Measurements from ENCODE around the gene MAPK11. TPM values are rescaled to one million over a fixed set of nuclear protein-coding genes. Genes with fewer than 3 reads are reported as not detected.

The MAPK11 gene
- total RNA-seq, 1 experiment from 2014 or later, result 18.0 TPM

DNA sequence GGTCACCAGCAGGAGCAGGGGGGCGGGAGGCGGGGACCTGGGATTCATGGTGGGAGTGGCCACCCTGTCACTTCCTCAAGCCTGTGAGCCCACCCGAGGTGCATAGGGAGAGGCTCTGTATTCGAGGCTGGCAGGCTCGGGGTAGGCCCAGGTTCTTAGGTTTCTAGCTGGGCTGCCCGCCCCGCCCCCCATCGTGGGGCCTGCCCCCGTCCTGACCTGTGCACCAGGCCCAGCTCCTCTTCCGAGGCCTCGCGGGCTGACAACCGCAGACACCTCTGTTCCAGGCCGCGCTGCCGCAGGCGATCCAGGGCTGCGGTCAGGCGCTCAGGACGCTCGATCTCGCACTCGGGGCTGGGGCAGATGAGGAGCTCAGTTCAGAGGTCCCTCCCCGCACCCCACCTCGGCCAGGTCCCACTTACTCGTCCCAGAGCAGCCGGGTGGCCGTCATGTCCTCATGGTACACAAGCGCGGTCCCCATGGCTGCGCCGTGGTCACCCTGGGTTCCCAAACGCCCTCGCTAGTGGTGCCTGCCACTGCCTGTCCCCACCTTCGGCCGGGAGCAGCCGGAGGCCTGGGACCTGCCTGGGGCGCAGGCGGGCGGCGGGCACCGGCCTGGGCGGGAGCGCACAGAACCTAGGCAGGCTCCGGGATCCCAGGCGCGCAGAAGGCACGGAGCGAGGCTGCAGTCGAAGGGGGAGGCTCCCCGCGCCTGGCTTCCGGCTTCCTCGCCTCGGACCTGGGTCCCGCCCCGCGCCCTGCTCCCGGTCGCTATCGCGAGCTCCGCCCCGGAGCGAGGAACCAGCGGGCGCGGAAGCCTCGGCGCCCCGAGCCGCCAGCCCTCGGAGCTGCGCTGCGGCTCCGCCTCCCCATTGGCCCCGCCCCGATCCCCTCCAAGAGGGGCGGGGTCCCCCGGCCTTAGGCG lies 19.4 kb downstream of the MAPK11 start, which contains the start of gene HDAC10:
HDAC10 (minus strand) TSS at position 711 of the 922 bp plus-strand sequence; CDS start at position 478, 233 bp downstream.
- peak; percentile 75 for DNase-seq (ENCODE audit: low read depth)

GRCh38 chr22:50250249-50250554 lies 20.0 kb downstream of the MAPK11 start:
- DNase-seq (ENCODE audit: low read depth), result no peak

DNA sequence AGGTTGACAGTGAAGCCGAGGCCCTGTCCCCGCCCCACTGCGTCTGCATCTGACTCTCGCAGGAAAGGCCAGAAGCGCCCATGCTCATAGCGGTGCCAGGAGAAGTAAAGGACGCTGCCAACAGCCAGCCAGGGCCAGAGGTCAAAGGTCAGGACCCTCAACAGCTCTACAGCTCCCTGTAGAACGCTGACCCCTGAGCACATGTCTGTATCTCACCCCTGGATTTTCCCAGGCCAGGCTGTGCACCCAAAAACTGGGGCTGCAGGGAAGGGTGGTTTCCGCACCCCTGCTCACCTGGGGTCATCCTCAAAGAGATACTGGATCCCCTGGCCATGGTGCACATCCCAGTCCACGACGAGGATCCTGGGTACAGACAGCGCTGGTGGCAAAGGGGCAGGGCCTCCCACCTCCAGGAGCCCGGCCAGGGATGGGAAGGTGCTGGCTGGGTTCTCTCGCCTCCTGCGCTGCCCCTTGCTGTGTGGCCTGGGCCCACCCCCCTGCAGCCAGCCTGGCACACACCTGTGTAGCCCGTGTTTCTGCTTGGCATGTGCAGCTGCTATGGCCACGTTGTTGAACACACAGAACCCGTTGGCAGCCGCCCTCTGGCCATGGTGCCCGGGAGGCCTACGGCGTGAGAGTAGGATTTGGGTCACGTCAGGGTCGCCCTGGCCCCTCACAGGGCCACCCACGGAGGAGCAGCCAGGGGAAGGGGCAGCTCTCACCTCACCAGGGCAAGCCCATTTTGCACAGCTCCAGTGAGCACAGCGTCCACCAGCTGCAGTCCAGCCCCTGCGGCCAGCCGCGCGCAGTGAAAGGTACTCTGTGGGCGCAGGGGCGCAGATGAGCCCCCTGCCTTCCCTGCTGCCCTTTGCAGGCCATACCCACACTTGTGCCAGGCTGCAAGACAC lies 20.6 kb downstream of the MAPK11 start:
- DNase-seq (ENCODE audit: low read depth), result no peak

- no peak for DNase-seq (ENCODE audit: low read depth)
Observed at GRCh38 chr22:50248196-50249081, 21.7 kb downstream of the MAPK11 start.

DNA sequence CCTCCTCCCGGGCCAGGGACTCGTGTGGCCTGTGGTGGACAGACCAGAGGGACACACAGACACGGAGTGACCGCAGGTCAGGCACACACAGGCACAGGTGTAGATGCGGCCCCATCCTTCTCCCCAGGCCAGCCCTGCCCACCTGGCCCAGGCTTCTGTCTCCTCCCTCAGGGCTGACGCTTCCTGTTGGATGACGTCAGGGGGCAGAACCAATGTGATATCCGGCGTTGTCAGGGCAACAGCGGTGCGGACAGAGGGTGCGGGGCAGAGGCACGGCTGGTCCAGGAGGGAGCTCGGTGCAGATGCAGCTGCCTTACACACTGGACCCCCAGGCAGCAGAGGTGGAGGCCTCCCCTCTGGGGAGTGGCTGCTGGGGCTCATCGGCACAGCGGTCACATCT lies 22.4 kb downstream of the MAPK11 start:
- no peak for DNase-seq (ENCODE audit: low read depth)

- no peak for DNase-seq (ENCODE audit: low read depth)
Observed at GRCh38 chr22:50246242-50247175, 23.7 kb downstream of the MAPK11 start.

GRCh38 chr22:50245214-50246072 lies 24.7 kb downstream of the MAPK11 start:
- DNase-seq (ENCODE audit: low read depth), result no peak

- peak; percentile 86 for DNase-seq (ENCODE audit: low read depth)
Observed at GRCh38 chr22:50244420-50245213, 25.6 kb downstream of the MAPK11 start, which contains the start of gene TUBGCP6. Gene TUBGCP6, minus strand, starts transcription at chr22:50245023. Its CDS starts 564 bp downstream, at chr22:50244459.

GRCh38 chr22:50243685-50244419 lies 26.3 kb downstream of the MAPK11 start:
- no peak for DNase-seq (ENCODE audit: low read depth)

- DNase-seq (ENCODE audit: low read depth), result no peak
Observed at GRCh38 chr22:50242406-50242949, 27.7 kb downstream of the MAPK11 start.

DNA sequence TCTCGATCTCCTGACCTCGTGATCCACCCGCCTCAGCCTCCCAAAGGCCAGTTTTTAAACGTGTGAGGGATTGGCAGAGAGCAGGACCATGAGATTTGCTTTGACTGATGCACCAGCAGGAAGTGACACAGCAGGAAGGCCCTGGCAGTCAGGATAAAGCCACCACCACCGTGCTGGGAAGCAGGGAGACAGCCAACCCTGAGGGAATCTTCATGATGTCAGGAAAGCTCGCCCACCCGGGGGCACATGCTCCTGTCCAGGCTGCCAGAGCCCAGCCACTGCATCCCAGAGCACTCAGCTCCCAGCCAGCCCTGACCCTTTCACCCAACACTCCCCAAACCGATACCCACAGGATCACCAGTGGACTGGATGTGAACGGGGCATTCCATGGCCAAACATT lies 31.4 kb downstream of the MAPK11 start:
- DNase-seq (ENCODE audit: low read depth), result peak; percentile 42

DNA sequence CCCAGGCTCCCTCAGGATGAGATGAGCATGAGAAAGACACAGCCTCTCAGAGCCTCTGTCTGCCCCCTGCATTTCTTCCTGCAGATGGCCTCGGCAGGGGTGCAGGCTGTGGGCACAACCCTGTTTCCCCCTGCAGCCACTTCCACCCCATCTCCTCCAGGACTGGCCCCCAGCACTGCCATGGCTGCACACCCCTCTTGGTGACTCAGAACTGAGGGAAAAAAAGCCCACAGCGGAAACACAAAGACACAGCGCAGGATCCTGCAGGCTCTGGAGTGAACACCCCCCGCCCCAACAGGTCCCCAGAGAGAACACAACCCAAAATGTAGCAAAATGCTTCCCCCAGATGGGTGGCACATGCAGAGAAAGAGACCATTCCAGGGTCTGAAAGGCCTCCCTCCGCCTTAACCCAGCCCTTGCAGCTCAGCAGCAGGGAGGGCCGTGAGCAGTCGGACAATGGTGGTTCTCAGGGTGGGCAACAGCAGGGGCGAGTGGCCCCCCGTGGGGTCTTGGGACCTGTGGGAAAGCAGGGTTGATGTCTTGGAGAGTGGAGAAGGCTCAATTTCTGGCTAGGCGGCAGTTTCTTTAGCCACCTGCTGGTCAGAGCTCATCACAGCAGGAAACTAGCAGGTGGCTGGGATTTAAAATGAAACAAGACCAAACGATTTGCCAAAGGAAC lies 33.3 kb downstream of the MAPK11 start:
- no peak for DNase-seq (ENCODE audit: low read depth)

DNA sequence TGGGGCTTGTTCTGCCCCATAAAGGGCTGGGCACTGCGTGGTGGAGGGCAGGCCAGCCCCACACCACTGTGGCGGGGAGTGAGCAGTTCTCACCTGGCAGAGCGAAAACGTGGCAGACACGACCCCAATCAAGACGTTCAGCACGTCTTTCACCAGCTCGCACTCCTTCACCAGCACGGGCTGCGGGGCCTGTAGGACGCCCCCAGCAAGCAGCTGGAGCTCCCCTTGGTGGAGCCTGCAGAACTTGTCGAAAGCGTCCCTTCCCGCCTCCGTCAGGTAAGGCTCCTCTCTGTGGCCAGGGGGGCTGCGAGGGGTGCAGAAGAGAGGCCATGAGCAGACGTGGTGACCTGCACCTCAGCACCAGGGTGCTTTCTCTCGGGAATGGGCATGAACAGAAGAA lies 37.0 kb downstream of the MAPK11 start:
- DNase-seq (ENCODE audit: low read depth), result no peak

DNA sequence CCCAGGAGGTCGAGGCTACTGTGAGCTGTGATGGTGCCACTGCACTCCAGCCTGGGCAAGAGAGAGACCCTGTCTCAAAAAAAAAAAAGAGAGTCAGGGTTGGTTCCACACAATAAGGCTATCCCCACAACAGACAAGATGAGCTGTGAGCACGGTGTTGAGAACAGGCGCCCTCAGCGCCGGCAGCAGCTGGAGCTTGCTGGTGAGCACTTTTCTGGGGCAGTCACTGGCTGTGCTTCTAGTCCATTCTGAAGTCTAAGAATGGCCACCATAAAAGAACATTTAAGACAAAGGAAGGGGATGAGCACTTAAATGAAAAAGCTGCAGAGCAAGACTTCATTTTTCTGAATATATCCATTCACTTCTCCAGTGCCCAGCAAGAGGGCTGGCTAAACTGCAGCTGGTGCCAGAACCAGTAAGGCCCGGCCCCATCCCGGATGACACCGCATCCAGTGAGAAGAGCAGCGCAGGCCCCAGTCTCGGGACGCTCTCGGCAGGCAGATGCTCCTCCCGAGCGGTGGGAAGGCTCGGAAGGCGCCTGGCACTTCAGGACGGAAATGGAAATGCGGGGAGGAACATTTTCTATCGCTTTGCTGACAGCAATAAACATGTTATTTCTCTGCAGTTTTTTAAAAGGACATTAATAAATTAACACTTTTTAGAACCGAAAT lies 37.6 kb downstream of the MAPK11 start:
- DNase-seq (ENCODE audit: low read depth), result no peak

DNA sequence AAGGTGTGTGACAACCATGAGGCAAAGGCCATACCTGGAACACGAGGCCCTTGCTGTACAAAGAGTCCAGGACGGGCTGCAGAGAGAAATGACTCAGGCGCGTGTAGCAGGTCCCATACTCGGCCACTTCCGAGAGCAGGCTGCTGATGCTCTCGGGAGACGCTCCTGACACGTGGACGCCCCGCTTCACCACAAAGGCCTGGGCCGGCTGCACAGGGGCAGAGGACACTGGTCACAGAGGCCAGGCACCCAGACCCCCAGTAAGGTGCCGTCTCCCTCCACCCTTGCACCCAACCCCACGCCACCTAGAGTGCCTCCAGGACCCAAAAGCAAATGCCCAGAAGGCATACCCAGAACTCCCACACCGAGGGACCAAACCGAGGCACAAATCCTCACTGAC lies 40.8 kb downstream of the MAPK11 start:
- no peak for DNase-seq (ENCODE audit: low read depth)

- no peak for DNase-seq (ENCODE audit: low read depth)
Observed at GRCh38 chr22:50228366-50228765, 41.8 kb downstream of the MAPK11 start.

Measured in HT1080 (cell line).